ENCODE results near the gene LTA. TPM values are rescaled to one million over a fixed set of nuclear protein-coding genes. Genes with fewer than 3 reads are reported as not detected.

The LTA gene
- polyA plus RNA-seq, 1 of the 3 experiments (the other 2 are of a cell fraction), result not detected

DNA sequence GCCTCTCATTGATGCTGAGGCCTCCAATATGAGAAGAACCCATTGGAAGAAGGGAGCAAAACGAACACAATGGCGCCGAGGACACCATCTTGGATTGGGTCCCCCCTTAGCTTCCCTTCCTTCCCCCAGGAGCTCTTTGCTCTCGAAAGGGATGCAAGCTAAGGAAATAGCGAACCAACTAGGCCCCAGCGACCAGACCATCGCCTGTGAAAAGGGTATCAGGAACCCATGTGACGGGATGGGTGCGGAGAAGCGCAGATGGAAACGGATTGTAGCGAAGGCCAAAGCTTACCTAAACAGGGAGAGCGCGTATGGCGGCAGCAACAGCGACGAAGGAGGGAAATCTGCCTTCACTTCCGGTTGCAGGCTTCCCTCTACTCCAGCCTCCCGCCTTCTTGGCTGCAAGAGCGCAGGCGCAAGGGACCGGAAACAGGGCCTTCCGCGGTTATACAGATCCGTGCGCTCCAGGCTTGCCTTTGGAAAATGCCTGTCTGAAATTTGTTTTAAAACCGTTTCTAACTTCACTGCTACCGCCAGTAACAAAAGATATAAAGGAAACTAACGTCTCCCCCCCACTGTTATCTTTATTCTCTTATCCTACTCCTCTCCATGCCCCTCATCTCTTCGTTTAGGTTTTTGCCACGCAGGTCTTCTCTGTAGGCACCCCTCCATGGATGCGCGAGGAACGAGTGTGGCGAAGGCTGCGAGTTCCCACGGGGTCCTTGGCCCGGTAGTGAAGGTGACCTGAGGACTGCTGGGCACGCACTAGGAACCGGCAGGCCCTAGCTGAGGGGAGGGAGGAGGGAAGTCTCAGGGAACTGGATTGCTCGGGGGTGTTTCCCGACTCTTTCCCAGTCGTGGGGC lies 30.2 kb upstream of the LTA start, which contains the start of gene DDX39B (continued):
- TF ChIP-seq, protein P1, sequence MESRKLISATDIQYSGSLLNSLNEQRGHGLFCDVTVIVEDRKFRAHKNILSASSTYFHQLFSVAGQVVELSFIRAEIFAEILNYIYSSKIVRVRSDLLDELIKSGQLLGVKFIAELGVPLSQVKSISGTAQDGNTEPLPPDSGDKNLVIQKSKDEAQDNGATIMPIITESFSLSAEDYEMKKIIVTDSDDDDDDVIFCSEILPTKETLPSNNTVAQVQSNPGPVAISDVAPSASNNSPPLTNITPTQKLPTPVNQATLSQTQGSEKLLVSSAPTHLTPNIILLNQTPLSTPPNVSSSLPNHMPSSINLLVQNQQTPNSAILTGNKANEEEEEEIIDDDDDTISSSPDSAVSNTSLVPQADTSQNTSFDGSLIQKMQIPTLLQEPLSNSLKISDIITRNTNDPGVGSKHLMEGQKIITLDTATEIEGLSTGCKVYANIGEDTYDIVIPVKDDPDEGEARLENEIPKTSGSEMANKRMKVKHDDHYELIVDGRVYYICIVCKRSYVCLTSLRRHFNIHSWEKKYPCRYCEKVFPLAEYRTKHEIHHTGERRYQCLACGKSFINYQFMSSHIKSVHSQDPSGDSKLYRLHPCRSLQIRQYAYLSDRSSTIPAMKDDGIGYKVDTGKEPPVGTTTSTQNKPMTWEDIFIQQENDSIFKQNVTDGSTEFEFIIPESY (IDR thresholded peaks at IDR 0.05; ENCODE audit: borderline replicate concordance, low read depth), result no peak
- TF ChIP-seq GABPA (IDR thresholded peaks at IDR 0.05; ENCODE audit: low read depth) (peak; percentile 85), NRF1 (IDR thresholded peaks at IDR 0.05; ENCODE audit: low read depth, low read length) (peak; percentile 87), TEAD4 (IDR thresholded peaks at IDR 0.05; ENCODE audit: borderline replicate concordance, insufficient read depth) (no peak), TCF12 (IDR thresholded peaks at IDR 0.05) (no peak), MXI1 (IDR thresholded peaks at IDR 0.05; ENCODE audit: low read depth, low read length) (peak; percentile 78), RFX5 (IDR thresholded peaks at IDR 0.05; ENCODE audit: low read length) (no peak), EZH2phosphoT487 (IDR thresholded peaks at IDR 0.05; ENCODE audit: borderline replicate concordance, low read depth) (no peak), ELF1 (IDR thresholded peaks at IDR 0.05) (peak; percentile 87), RCOR1 (IDR thresholded peaks at IDR 0.05; ENCODE audit: low read length) (peak; percentile 9; the same call in 1 of the 2 replicates), NFIC (IDR thresholded peaks at IDR 0.05; ENCODE audit: borderline replicate concordance) (0 out of 2 replicates have a peak, but pooled peaks have one; percentile 5), MEF2A (IDR thresholded peaks at IDR 0.05; ENCODE audit: borderline replicate concordance, low read depth) (no peak), FOXJ3 (CRISPR knock-in tag; IDR thresholded peaks at IDR 0.05) (no peak), YY1 (IDR thresholded peaks at IDR 0.05; ENCODE audit: low read depth) (peak; percentile 96), IRF3 (IDR thresholded peaks at IDR 0.05; ENCODE audit: low read depth, low read length) (no peak), CHD2 (IDR thresholded peaks at IDR 0.05; ENCODE audit: low read length, partially characterized antibody) (peak; percentile 21), POLR2AphosphoS5 (IDR thresholded peaks at IDR 0.05; ENCODE audit: low read depth, low read length) (peak; percentile 93), SMC3 (IDR thresholded peaks at IDR 0.05; ENCODE audit: low read depth, low read length) (no peak)
- TF ChIP-seq, protein P2, sequence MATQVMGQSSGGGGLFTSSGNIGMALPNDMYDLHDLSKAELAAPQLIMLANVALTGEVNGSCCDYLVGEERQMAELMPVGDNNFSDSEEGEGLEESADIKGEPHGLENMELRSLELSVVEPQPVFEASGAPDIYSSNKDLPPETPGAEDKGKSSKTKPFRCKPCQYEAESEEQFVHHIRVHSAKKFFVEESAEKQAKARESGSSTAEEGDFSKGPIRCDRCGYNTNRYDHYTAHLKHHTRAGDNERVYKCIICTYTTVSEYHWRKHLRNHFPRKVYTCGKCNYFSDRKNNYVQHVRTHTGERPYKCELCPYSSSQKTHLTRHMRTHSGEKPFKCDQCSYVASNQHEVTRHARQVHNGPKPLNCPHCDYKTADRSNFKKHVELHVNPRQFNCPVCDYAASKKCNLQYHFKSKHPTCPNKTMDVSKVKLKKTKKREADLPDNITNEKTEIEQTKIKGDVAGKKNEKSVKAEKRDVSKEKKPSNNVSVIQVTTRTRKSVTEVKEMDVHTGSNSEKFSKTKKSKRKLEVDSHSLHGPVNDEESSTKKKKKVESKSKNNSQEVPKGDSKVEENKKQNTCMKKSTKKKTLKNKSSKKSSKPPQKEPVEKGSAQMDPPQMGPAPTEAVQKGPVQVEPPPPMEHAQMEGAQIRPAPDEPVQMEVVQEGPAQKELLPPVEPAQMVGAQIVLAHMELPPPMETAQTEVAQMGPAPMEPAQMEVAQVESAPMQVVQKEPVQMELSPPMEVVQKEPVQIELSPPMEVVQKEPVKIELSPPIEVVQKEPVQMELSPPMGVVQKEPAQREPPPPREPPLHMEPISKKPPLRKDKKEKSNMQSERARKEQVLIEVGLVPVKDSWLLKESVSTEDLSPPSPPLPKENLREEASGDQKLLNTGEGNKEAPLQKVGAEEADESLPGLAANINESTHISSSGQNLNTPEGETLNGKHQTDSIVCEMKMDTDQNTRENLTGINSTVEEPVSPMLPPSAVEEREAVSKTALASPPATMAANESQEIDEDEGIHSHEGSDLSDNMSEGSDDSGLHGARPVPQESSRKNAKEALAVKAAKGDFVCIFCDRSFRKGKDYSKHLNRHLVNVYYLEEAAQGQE (IDR thresholded peaks at IDR 0.05; ENCODE audit: low read depth, low read length), result peak; percentile 76
